GM06990 (cell line): ENCODE results near the gene OTULINL.

Experiments
- DNase-seq: peaks from one replicate; pipeline ENCODE4 v3.0.0-alpha.2; 2011; ENCODE audit not compliant: insufficient read length; ENCODE audit errors: extremely low read depth
- H3K27me3 ChIP-seq: replicated peaks from 2 replicates; pipeline ENCODE4 v1.6.0; 2011; ENCODE audit warnings: low read length; ENCODE audit not compliant: control insufficient read depth, insufficient read depth
- H3K36me3 ChIP-seq: 2 replicates; pipeline ENCODE4 v1.5.1; 2011; ENCODE audit warnings: low read length; ENCODE audit not compliant: control insufficient read depth, insufficient read depth
- H3K4me3 ChIP-seq: replicated peaks from 2 replicates; pipeline ENCODE4 v1.5.1; 2011; ENCODE audit warnings: low read depth, mild to moderate bottlenecking, control low read depth, low read length
- CTCF ChIP-seq: IDR thresholded peaks from 2 replicates; pipeline ENCODE4 v1.5.1; 2011; ENCODE audit warnings: low read length, control low read depth, mild to moderate bottlenecking, inconsistent platforms; ENCODE audit not compliant: insufficient read depth, poor library complexity, severe bottlenecking

OTULINL gene

GRCh38 chr5:14581106-14581890 is at the start of gene OTULINL:
Gene OTULINL (plus strand): TSS chr5:14581792. CDS start chr5:14581895, 103 bp downstream.
- Histone ChIP-seq H3K4me3 (peak within 1 kb of the TSS; percentile 62), H3K27me3 (no peaks in the 10 kb centered on the region; the same call in none of the 2 replicates), H3K36me3 (no peaks in the 10 kb centered on the region)
- TF ChIP-seq CTCF, result no peak
- DNase-seq, result peak; percentile 80

GRCh38 chr5:14532180-14532579 is 49.4 kb upstream of the OTULINL start:
- Histone ChIP-seq H3K36me3 (no peaks in the 10 kb centered on the region), H3K4me3 (no peak overlapping the region), H3K27me3 (no peaks in the 10 kb centered on the region)
- no peak for DNase-seq
- no peak for TF ChIP-seq CTCF

GRCh38 chr5:14534773-14535172 is 46.8 kb upstream of the OTULINL start:
- TF ChIP-seq CTCF, result no peak
- no peaks in the 10 kb centered on the region for H3K36me3 ChIP-seq
- DNase-seq, result no peak
- no peaks in the 10 kb centered on the region for H3K27me3 ChIP-seq
- no peak overlapping the region for H3K4me3 ChIP-seq

GRCh38 chr5:14545308-14545707 is 36.3 kb upstream of the OTULINL start:
- no peak for TF ChIP-seq CTCF
- no peak for DNase-seq
- Histone ChIP-seq H3K36me3 (no peaks in the 10 kb centered on the region), H3K4me3 (no peak overlapping the region), H3K27me3 (no peaks in the 10 kb centered on the region; the same call in 1 of the 2 replicates)

- H3K36me3 ChIP-seq, result no peaks in the 10 kb centered on the region
- no peak for TF ChIP-seq CTCF
- no peak overlapping the region for H3K4me3 ChIP-seq
- no peaks in the 10 kb centered on the region; the same call in 1 of the 2 replicates for H3K27me3 ChIP-seq
- no peak for DNase-seq
These were observed 35.7 kb upstream of the OTULINL start for GRCh38 chr5:14545862-14546261.
